B cell (primary cell): Measurements from ENCODE around the gene SNRPD2. TPM values are rescaled to one million over a fixed set of nuclear protein-coding genes. Genes with fewer than 3 reads are reported as not detected.

ENCODE experiments used
- ATAC-seq: fragments of 200-7000 bp; cut with Tn5 transposase; one replicate; pipeline ENCODE4 v1.10.0; 2021; ENCODE audit warnings: low read depth, mild to moderate bottlenecking, moderate number of reproducible peaks, moderate library complexity
- CTCF ChIA-PET: fragments of 350-600 bp; sonication (Branson Sonifier 250); formaldehyde crosslinking; loops from one replicate; lab custom pipeline; 2021; ENCODE audit warnings: antibody characterized with exemption, inconsistent platforms; lab: Charles Lee
- POLR2A ChIA-PET: fragments of 350-600 bp; sonication (Branson Sonifier 250); formaldehyde crosslinking; loops from one replicate; lab custom pipeline; 2021; ENCODE audit warnings: antibody characterized with exemption; lab: Charles Lee
- DNase-seq: peaks from one replicate; pipeline ENCODE4 v3.0.0; 2013
- H2AFZ ChIP-seq: 2 replicates; pipeline ENCODE4 v1.6.1; 2012; ENCODE audit warnings: mild to moderate bottlenecking, low read depth, low read length; ENCODE audit not compliant: insufficient read depth, poor library complexity, severe bottlenecking
- H3K27ac ChIP-seq, 2 donors: 1 replicate in 1 of 2; 2 replicates in 1 of 2; pipeline ENCODE4 v1.5.1; 2012 to 2013; ENCODE audit warnings: low read length in 2 of 2, mild to moderate bottlenecking in 2 of 2, moderate library complexity in 1 of 2
- H3K27me3 ChIP-seq, 4 experiments: fragments of 200-600 bp in 1 of 4; sonication (generic) in 1 of 4; replicated peaks in 1 of 4; 1 replicate in 2 of 4; 2 replicates in 2 of 4; pipeline versions ENCODE4 v1.6.1 to v1.7.0; 2013 to 2016; ENCODE audit warnings: low read length in 3 of 4, mild to moderate bottlenecking in 2 of 4, mixed read lengths in 1 of 4, moderate library complexity in 1 of 4; ENCODE audit not compliant: insufficient read depth in 4 of 4, control insufficient read depth in 3 of 4; ENCODE audit errors: control extremely low read depth in 1 of 4
- H3K36me3 ChIP-seq, 2 experiments: replicated peaks in 1 of 2; 1 replicate in 1 of 2; 2 replicates in 1 of 2; pipeline versions ENCODE4 v1.6.1 to v1.7.1; 2013; ENCODE audit warnings: low read length in 1 of 2; ENCODE audit not compliant: insufficient read depth in 2 of 2, control insufficient read depth in 1 of 2; ENCODE audit errors: control extremely low read depth in 1 of 2, extremely low read depth in 1 of 2
- H3K4me1 ChIP-seq, 2 donors: fragments of 200-600 bp in 1 of 2; sonication (generic) in 1 of 2; 1 replicate in 1 of 2; 2 replicates in 1 of 2; pipeline versions ENCODE4 v1.5.1 to v1.6.1; 2013 to 2017; ENCODE audit warnings: low read length in 2 of 2; ENCODE audit not compliant: control insufficient read depth in 2 of 2, insufficient read depth in 2 of 2
- H3K4me2 ChIP-seq: replicated peaks from 2 replicates; pipeline ENCODE3; 2012; ENCODE audit warnings: mild to moderate bottlenecking, low read depth, low read length; ENCODE audit not compliant: poor library complexity, severe bottlenecking
- H3K4me3 ChIP-seq, 5 experiments: fragments of 200-600 bp in 1 of 5; sonication (generic) in 1 of 5; 1 replicate in 3 of 5; 2 replicates in 2 of 5; pipeline versions ENCODE4 v1.5.1 to v1.7.0; 2011 to 2016; ENCODE audit warnings: low read length in 4 of 5, mild to moderate bottlenecking in 4 of 5, low read depth in 2 of 5, control low read depth in 1 of 5, moderate library complexity in 1 of 5; ENCODE audit not compliant: insufficient read depth in 1 of 5; ENCODE audit errors: control extremely low read depth in 1 of 5, extremely low read depth in 1 of 5
- H3K79me2 ChIP-seq: fragments of 200-600 bp; sonication (generic); one replicate; pipeline ENCODE4 v1.6.0; 2016; ENCODE audit warnings: low read length; ENCODE audit not compliant: control insufficient read depth, insufficient read depth
- H3K9ac ChIP-seq: fragments of 200-600 bp; sonication (generic); 2 replicates; pipeline ENCODE4 v1.6.1; 2017; ENCODE audit warnings: mild to moderate bottlenecking, low read length, moderate library complexity
- H3K9me3 ChIP-seq, 3 donors: one replicate each; pipeline versions ENCODE4 v1.6.1 to v1.7.1; 2013; ENCODE audit warnings: low read length in 2 of 3; ENCODE audit not compliant: control insufficient read depth in 2 of 3, insufficient read depth in 1 of 3; ENCODE audit errors: control extremely low read depth in 1 of 3
- H4K20me1 ChIP-seq: 2 replicates; pipeline ENCODE4 v1.6.0; 2012; ENCODE audit warnings: mild to moderate bottlenecking, low read length; ENCODE audit not compliant: insufficient read depth, control insufficient read depth, poor library complexity, severe bottlenecking
- H3K27ac Mint-ChIP-seq: one replicate; pipeline ENCODE4 v1.8.0; 2021; ENCODE audit warnings: mixed read lengths
- H3K27me3 Mint-ChIP-seq: one replicate; pipeline ENCODE4 v1.8.0; 2021; ENCODE audit warnings: mixed read lengths
- H3K4me1 Mint-ChIP-seq: one replicate; pipeline ENCODE4 v1.8.0; 2021; ENCODE audit warnings: mixed read lengths
- H3K4me3 Mint-ChIP-seq: one replicate; pipeline ENCODE4 v1.8.0; 2021; ENCODE audit warnings: mixed read lengths
- H3K9me3 Mint-ChIP-seq: one replicate; pipeline ENCODE4 v1.8.0; 2022; ENCODE audit warnings: mixed read lengths; ENCODE audit not compliant: insufficient read depth
- CTCF ChIP-seq: fragments of 200-600 bp; IDR thresholded peaks from one replicate; pipeline ENCODE4 v1.8.0; 2022; ENCODE audit warnings: antibody characterized with exemption, mild to moderate bottlenecking
- EZH2 ChIP-seq: IDR thresholded peaks from 2 replicates; pipeline ENCODE4 v1.6.1; 2012; ENCODE audit warnings: borderline replicate concordance, low read depth, mild to moderate bottlenecking, moderate library complexity, low read length; ENCODE audit not compliant: insufficient read depth, poor library complexity, severe bottlenecking
- WGBS: methylation state at CpG from one replicate; pipeline ENCODE4 v1.1.5; 2013; ENCODE audit warnings: missing lambda C conversion rate; ENCODE audit not compliant: insufficient coverage; 5-methylcytosine and 5-hydroxymethylcytosine counted together
- intact Hi-C: fragments of 100-400 bp; cut with micrococcal nuclease; formaldehyde crosslinking; loops from one replicate; pipeline ENCODE4 v1.10.0; 2022
- polyA plus RNA-seq: library from polyadenylated mRNA; depleted of rRNA; stranded (reverse); fragments of >200 nt; gene quantifications from 2 replicates; pipeline ENCODE4 v1.2.3, GENCODE V29; 2012
- total RNA-seq, 2 donors: library from RNA; stranded (reverse); fragments of 120-200 nt in 1 of 2; gene quantifications; 1 replicate in 1 of 2; 2 replicates in 1 of 2; pipeline versions ENCODE4 v1.2.3 to v1.2.4, GENCODE V29; 2013 to 2022

Gene SNRPD2
- total and polyA plus RNA-seq, 2 donors (not counting 1 experiment from before 2014, with no cell fraction given): 241 to 368 TPM

GRCh38 chr19:45677351-45678230 lies 14.2 kb downstream of the SNRPD2 start:
- Histone ChIP-seq H4K20me1 (no peaks in the 10 kb centered on the region), H3K4me3 (peak overlapping the region; percentile 6 to 48 (median 38)), H3K36me3 (no peaks in the 10 kb centered on the region), H3K4me2 (peak overlapping the region; percentile 90), H3K9me3 (peaks cover 0 to 14% (median 0%) of the 10 kb centered on the region in 3 donors), H3K4me1 (peaks cover 26 to 36% of the 10 kb centered on the region in 2 donors), H3K79me2 (no peaks in the 10 kb centered on the region), H2AFZ (peak overlapping the region; percentile 20), H3K27me3 (peaks cover 0 to 32% (median 11%) of the 10 kb centered on the region in 4 experiments), H3K27ac (no peak overlapping the region), H3K9ac (peak overlapping the region; percentile 15)
- H3K27me3 Mint-ChIP-seq: peaks cover 23% of the 10 kb centered on the region
- 6% methylated on average over 43 of the region's 49 CpGs for WGBS
- peak overlapping the region; percentile 32 for H3K27ac Mint-ChIP-seq
- H3K4me1 Mint-ChIP-seq: peaks cover 23% of the 10 kb centered on the region
- CTCF ChIA-PET: interaction anchor here (0.7 to 8.9 kb wide), 7 partner anchors 15 to 776 kb away, joined by 3 to 60 read pairs (median 3); partner anchors contain the start of genes EML2, QPCTL and SNRPD2
- peak; percentile 28 for ATAC-seq
- TF ChIP-seq EZH2: no peak
- TF ChIP-seq CTCF: no peak
- no peaks in the 10 kb centered on the region for H3K9me3 Mint-ChIP-seq
- POLR2A ChIA-PET: interaction anchor here (0.7 to 1.8 kb wide), 2 partner anchors 12 to 101 kb away, joined by 4 to 5 read pairs; no protein-coding TSS in a partner anchor
- peak; percentile 82 for DNase-seq
- intact Hi-C loops: no loop called here
- peak overlapping the region; percentile 84 for H3K4me3 Mint-ChIP-seq
